Activated T-cell treated with anti-CD3 and anti-CD28 coated beads for 4 hours (primary cell): Measurements from ENCODE around the gene AIFM1.
A peak's percentile ranks its signal among the peaks of the same experiment; 100 is the strongest.

Source experiments
- DNase-seq: peaks from one replicate; pipeline ENCODE4 v3.0.0-alpha.2; 2020

AIFM1 gene

DNA sequence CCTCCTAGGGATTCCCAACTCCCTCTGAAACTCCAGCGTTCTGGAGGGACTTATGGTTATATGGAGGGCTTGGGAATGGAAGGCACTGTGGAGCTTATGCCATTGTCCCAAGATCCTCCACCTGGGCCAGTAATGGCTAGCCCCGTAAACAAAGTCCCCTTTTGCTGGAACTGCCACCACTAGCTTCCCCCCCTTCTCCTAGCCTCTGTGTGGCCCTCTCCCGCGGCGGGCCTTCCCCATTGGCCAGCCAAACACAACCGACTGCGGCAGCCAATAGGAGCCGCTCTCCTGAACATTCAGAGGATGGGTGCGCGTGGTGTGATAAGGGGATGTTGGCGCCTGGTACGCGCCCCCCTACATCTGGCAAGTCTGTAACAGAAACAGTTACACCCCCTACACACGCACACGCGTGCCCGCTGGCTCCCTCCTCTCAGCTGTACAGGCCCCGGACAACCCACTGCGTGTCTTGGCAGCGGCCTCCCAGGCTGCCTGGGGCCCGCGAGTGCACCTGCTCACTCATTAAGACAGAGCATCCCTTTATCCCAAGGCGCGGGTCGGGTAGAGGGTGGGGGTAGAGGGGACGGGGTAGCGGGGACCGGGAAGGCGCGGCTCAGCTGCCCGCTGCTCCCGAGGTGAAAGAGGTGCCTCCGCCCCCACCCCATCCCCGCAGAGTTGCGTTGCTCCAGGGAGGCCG lies 5.3 kb upstream of the AIFM1 start:
- peak; percentile 39 for DNase-seq

- no peak for DNase-seq
Observed at GRCh38 chrX:130167040-130167439, 1.4 kb upstream of the AIFM1 start.

DNA sequence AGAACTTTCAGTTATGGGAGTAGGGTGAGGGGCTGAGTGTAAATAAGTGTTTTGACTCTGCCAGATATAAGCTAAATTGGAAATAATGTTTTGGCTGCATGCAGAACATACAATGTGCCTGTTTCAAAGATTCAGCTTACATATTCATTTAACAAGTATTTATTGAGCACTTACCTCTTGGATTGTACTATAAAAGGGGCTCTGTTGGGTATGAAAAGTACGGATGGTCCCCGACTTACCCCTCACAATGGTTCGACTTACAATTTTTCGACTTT lies 799 bp upstream of the AIFM1 start:
- no peak for DNase-seq

GRCh38 chrX:130165181-130165702 lies 399 bp downstream of the AIFM1 start:
- no peak for DNase-seq

GRCh38 chrX:130163398-130163797 lies 2.2 kb downstream of the AIFM1 start:
- no peak for DNase-seq

DNA sequence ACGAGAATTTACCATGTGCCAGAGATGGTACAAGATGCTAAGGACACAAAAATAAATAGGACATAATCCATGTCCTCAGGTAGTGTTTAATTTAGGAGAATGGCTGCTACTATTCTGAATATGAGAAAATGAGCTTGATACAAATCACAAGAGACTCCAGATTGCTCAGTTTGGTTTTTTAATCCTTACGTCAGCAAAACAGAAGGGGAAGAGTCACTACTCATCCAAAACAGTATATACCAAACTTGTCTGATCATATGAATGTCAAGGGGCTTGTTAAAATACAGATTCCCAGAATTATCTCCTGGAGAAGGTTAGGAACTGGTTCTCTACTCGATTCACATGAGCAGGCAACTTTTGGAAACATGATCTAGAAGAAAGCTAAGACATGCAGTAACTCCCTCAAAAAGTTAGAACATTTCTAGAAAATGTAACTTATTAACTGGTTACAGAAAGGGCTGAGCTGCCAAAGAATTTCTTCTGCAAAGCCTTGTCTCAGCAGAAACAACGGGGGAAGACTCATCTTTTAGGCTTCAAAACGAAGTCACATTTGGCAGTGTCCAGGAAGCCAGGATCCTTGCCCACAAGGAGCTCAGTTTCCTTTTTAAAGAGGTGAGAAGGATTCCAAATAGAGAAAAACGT lies 3.4 kb downstream of the AIFM1 start:
- DNase-seq = no peak

DNA sequence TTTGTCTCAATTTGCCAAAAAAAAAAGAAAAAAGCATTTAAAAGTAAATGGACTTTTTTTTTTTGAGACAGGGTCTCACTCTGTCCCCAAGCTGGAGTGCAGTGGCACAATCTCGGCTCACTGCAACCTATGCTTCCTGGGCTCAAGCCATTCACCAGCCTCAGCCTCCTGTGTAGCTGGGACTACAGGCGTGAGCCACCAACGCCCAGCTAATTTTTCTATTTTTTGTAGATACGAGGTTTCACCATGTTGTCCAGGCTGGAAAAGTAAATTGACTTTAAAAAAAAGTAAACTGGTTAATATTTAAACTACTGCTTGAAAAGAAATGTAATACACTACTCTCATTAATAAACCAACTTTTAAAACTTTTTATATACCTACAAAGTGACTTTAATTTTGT lies 5.9 kb downstream of the AIFM1 start:
- DNase-seq = no peak

- DNase-seq = no peak
Observed at GRCh38 chrX:130158311-130158710, 7.3 kb downstream of the AIFM1 start.

DNA sequence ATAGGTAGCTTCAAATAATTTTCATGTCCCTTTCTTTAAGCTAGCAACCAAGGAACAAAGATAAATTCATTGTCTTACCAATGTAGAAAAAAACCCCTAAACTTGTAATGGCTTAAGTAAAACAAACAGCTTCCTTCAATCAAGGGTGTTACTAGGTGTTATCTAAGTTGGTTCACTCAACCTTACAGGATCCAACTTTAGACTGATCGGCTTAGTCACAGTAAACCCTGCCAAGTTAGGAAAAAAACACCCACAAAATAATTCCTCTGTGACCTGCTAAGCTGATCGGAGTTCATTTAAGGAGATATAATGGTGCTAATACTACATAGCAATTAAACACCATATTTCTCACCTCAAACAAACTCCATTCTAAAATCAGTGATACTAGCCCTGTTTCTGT lies 10.1 kb downstream of the AIFM1 start:
- no peak for DNase-seq

GRCh38 chrX:130147631-130148030 lies 18.0 kb downstream of the AIFM1 start:
- DNase-seq = no peak

GRCh38 chrX:130145123-130145522 lies 20.5 kb downstream of the AIFM1 start:
- no peak for DNase-seq

GRCh38 chrX:130144509-130144908 lies 21.1 kb downstream of the AIFM1 start:
- no peak for DNase-seq

DNA sequence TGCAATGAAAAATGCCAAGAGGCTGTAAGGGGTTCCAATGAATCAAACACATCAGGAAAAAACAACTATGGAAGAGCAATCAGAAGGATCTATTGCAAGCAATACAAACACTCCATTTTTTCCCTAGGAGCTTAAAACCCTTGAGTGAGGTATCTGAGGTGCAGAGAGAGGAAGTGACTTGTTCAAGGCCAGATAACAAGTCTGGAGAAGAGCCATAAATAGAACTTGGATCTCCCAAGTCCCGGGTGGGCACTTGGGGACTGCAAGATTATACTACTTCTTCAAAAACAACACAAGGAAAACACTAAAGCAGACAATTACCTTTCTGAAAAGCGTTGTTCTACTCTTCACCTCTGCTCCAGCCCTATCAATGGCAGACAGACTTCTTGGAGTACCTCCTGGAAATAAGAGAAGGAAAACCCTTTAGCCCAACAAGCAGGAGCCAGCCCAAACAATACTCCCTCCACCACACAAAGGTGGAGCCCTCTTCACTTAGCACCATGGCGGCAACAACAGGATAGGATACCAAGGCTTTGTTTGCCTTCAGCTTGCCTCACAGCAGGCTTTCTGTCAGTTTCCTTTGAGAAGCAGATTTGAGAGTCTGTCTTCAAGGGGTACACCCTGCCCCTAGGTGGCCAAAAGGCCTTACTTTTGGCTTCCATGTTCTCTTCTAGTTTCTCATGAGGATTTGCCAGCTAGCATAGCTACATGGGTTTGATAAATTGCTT lies 26.0 kb downstream of the AIFM1 start:
- no peak for DNase-seq

DNA sequence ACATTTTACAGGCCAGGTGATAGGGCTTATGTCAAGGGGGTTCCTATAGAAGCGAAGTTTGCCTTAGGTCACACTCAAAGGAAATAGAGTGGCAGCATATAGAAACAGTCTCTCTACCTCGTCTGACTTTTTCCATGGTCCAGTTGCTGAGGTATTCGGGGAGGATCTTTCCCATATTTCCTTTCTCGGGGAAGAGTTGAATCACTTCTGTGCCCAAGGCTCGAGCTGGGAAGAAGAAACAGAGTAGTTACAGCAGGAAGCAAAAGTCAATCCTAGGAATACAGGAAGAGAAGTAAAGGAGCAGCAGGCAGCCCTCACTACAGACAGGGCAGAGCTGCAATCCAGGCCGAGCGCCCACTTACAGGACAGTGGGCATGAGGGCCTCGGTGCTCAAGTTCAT lies 28.7 kb downstream of the AIFM1 start:
- no peak for DNase-seq

DNA sequence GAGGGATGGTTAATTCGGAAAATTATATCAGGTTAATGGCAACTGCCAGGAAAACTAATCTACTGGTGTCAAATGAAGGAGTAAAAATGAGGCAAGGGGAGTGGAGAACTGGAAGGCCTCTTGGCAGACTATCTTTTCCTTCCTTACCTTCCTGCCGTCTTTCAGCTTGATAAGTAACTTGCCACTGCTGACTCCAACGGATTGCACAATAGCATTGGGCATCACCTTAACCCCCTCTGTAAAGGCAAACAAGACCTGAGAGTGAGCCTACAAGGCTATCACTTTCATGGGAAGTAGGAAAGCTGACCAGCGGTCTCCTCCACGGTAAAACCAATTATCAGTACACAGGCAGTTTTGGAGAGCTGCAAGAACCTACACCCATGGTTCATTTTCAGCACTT lies 29.1 kb downstream of the AIFM1 start:
- no peak for DNase-seq

- no peak for DNase-seq
Observed at GRCh38 chrX:130130990-130131389, 34.7 kb downstream of the AIFM1 start.

GRCh38 chrX:130125091-130125874 lies 40.4 kb downstream of the AIFM1 start:
- DNase-seq = no peak

DNA sequence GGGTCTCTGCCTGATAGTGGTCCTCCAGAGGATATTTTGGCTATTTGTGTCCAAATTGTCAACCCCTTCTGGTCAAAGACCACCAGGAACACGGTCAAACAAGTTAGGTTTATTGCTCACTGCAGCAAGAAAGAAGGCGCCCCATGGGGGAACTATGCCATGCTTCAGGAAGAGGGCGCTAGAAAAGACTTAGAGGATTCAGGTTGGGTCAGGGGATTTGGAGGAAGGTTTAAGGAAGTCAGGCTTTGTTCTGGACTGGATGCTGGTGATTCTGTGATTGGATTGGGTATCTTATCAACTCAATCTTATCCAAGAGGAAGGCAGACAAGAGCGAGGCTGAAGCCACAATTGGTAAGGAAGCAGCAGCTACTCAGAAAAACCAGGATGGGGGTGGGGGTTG lies 41.1 kb downstream of the AIFM1 start:
- no peak for DNase-seq

- DNase-seq = no peak
Observed at GRCh38 chrX:130121505-130121800, 44.2 kb downstream of the AIFM1 start.

- DNase-seq = peak; percentile 51
Observed at GRCh38 chrX:130120746-130121504, 44.7 kb downstream of the AIFM1 start.

- DNase-seq = no peak
Observed at GRCh38 chrX:130120321-130120731, 45.3 kb downstream of the AIFM1 start.

DNA sequence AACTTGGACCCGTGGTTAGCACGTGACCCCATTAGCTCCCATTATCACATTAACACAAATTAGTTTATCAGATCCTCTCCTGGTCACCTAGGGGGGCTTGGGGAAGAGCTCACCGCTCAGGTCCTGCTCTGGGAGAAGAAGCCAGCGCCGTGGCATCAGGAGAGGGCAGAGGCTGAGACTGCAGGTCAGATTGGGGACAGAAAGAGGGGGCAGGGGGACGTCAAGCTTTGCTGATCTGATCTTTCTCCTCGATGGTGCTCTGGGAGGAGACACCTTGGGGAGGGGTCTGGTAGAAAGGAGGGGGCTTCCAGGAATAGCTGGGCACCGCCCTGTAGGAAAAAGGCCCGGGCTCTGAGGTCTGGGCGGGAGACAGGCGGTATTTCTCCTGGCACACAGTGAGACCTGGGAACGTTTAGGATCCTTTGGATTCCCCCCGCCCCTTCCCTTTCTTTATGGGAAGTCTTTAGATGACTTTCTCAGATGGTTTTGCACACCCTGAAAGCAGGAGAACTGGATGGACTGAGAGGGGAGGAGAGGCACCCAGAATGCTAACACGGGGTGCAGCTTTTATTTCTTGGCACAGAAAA lies 46.2 kb downstream of the AIFM1 start:
- DNase-seq = no peak
